T47D (cell line): ENCODE measurements around the gene WDR89.
"Not testable (repeated sequence)": the region's sequence is repeated elsewhere in the genome, so short reads cannot be mapped to it uniquely, and the experiment has no call there.

Experiments used
- DNase-seq, 2 experiments: peaks; one replicate each; pipeline versions ENCODE4 v3.0.0 to v3.0.0-alpha.2; 2011 to 2012; ENCODE audit warnings: low read depth in 1 of 2, low spot score in 1 of 2
- JUND ChIP-seq: IDR thresholded peaks from 2 replicates; pipeline ENCODE4 v1.6.1; 2012; ENCODE audit warnings: low read depth
- in situ Hi-C: cut with HindIII; loops from 2 replicates; pipeline ENCODE4 v1.10.0; 2016; ENCODE audit warnings: low sequenced_read_pairs, low pct_unique_long_range_greater_than_20kb

WDR89 gene

GRCh38 chr14:63642656-63643382 is 1.1 kb upstream of the WDR89 start:
- peak in 1 of 2 experiments; percentile 7 for DNase-seq
- no peak for TF ChIP-seq JUND
- in situ Hi-C loops: no loop called here

- in situ Hi-C loops: no loop called here
- TF ChIP-seq JUND: no peak
- peak; percentile 87 to 98 for DNase-seq
Observed at GRCh38 chr14:63642229-63642611, 549 bp upstream of the WDR89 start.

- in situ Hi-C loops: no loop called here
- DNase-seq: no peak
- TF ChIP-seq JUND: no peak
Observed at GRCh38 chr14:63638493-63638892, 3.2 kb downstream of the WDR89 start.

- DNase-seq, in situ Hi-C loops: not testable (repeated sequence)
Observed at GRCh38 chr14:63636094-63636635, 5.5 kb downstream of the WDR89 start.

- in situ Hi-C loops: no loop called here
- DNase-seq: peak in 1 of 2 experiments; percentile 29
- no peak for TF ChIP-seq JUND
Observed at GRCh38 chr14:63633801-63634200, 7.9 kb downstream of the WDR89 start.

- in situ Hi-C loops: no loop called here
- DNase-seq: peak in 1 of 2 experiments; percentile 54
Observed at GRCh38 chr14:63632932-63633514, 8.6 kb downstream of the WDR89 start.

GRCh38 chr14:63624701-63625100 is 17.0 kb downstream of the WDR89 start:
- in situ Hi-C loops: no loop called here
- no peak for TF ChIP-seq JUND
- peak in 1 of 2 experiments; percentile 36 for DNase-seq

More at GRCh38 chr14:63632932-63633514, 8.6 kb downstream of the WDR89 start:
- no peak for TF ChIP-seq JUND

- TF ChIP-seq JUND: no peak
- DNase-seq: no peak
- in situ Hi-C loops: no loop called here
Observed at GRCh38 chr14:63624203-63624602, 17.5 kb downstream of the WDR89 start.

- in situ Hi-C loops, DNase-seq: not testable (repeated sequence)
Observed at GRCh38 chr14:63621975-63622374, 19.7 kb downstream of the WDR89 start.

GRCh38 chr14:63616015-63616414 is 25.7 kb downstream of the WDR89 start:
- TF ChIP-seq JUND: no peak
- no peak for DNase-seq
- in situ Hi-C loops: no loop called here

GRCh38 chr14:63614679-63615363 is 26.9 kb downstream of the WDR89 start:
- no peak for DNase-seq
- no peak for TF ChIP-seq JUND
- in situ Hi-C loops: no loop called here

GRCh38 chr14:63611078-63611477 is 30.6 kb downstream of the WDR89 start:
- no peak for TF ChIP-seq JUND
- in situ Hi-C loops: no loop called here
- no peak for DNase-seq

GRCh38 chr14:63605041-63605532 is 36.6 kb downstream of the WDR89 start:
- TF ChIP-seq JUND: no peak
- no peak for DNase-seq

More at GRCh38 chr14:63605041-63605532, 36.6 kb downstream of the WDR89 start:
- in situ Hi-C loops: no loop called here
